ENCODE results near the gene FGL2. TPM values are rescaled to one million over a fixed set of nuclear protein-coding genes. Genes with fewer than 3 reads are reported as not detected.

The FGL2 gene, protein sequence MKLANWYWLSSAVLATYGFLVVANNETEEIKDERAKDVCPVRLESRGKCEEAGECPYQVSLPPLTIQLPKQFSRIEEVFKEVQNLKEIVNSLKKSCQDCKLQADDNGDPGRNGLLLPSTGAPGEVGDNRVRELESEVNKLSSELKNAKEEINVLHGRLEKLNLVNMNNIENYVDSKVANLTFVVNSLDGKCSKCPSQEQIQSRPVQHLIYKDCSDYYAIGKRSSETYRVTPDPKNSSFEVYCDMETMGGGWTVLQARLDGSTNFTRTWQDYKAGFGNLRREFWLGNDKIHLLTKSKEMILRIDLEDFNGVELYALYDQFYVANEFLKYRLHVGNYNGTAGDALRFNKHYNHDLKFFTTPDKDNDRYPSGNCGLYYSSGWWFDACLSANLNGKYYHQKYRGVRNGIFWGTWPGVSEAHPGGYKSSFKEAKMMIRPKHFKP
- polyA plus RNA-seq (ENCODE audit: low read depth in 6 of 6) = 1 to 10 TPM; 1.7 to 6.9 (median 4.6) TPM

DNA sequence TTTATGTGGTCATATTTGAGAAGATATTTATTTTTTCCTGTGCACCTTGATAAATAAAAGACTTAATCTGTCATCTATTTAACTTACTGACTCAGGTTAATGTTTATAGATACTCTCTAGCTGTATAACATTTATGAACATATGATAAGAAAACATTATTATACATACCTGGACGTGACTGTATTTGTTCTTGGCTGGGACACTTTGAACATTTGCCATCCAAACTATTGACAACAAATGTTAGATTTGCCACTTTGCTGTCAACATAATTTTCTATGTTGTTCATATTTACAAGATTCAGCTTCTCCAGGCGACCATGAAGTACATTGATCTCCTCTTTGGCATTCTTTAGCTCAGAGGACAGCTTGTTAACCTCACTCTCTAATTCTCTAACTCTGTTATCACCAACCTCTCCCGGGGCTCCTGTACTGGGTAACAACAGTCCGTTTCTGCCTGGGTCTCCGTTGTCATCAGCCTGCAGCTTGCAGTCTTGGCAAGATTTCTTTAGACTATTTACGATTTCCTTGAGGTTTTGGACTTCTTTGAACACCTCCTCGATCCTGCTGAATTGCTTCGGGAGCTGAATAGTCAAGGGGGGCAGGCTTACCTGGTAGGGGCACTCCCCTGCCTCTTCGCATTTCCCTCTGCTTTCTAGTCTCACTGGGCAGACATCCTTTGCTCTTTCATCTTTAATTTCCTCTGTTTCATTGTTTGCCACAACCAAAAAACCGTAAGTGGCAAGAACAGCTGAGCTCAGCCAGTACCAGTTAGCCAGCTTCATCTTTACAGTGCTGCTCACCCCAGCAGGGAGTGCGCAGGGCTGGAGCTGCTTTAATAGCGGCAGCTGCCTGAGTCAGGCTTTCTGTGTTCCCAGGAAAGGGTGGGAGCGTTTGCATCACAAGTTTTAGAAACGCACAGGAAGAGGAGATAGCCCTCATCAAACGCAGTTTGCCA, at the start of gene FGL2:
FGL2 (minus strand) TSS at position 807 of the 954 bp plus-strand sequence; CDS start at position 781, 26 bp downstream.
- Mint-ChIP-seq H3K4me1 (peaks cover 30 to 50% (median 31%) of the 10 kb centered on the region in 3 donors), H3K4me3 (peak within 1 kb of the TSS; percentile 84 to 97 (median 94)), H3K27ac (peak within 1 kb of the TSS; percentile 90 to 97 (median 93)), H3K9me3 (no peaks in the 10 kb centered on the region), H3K36me3 (no peaks in the 10 kb centered on the region), H3K27me3 (no peaks in the 10 kb centered on the region)
- ATAC-seq (ENCODE audit: low read depth in 2 of 2) (peak; percentile 44 to 51), DNase-seq (peak; percentile 6)

DNA sequence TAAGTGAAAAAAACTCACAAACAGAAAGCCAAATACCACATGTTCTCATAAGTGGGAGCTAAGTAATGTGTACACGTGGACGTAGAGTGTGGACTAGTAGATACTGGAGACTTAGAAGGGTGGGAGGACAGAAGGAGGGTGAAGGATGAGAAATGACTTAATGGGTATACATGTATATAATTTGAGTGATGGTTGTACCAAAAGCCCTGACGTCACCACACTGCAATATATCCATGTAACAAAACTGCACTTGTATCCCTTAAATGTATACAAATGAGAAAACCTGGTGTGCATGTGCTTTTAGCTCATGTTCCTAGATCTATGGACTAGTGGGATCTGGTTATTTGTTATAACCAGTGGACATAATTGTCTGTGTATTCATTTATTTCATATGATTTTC, 48.5 kb upstream of the FGL2 start:
- Mint-ChIP-seq H3K36me3 (no peaks in the 10 kb centered on the region), H3K4me1 (no peaks in the 10 kb centered on the region)

DNA sequence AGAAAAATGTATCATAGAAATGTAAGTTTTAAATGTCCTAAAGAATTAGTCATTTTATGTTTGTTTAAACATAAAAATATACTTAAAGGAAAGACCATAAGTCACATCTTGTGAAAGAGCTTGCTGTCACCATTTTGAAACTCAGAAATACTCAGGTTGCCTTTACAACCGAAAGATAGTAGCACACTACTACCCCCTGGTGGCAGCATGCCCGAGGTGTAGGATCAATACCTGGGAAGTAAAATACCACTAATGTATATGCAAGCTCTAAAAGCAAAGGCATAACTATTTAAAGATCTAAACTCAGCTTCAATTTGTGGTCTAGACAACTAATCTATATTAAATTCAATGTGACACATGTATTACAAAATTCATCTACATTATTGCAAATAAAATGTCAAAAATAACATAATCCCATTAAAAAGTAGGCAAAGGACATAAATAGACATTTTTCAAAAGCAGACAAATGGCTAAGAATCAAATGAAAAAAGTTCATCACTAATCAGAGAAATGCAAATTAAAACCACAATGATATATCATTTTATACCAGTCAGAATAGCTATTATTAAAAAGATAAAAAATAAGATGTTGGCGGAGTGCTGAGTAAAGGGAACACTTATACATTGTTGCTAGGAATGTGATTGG, 47.7 kb upstream of the FGL2 start:
- DNase-seq = peak; percentile 77
- Mint-ChIP-seq H3K27ac (no peak overlapping the region), H3K36me3 (no peaks in the 10 kb centered on the region), H3K9me3 (no peaks in the 10 kb centered on the region), H3K4me3 (no peak overlapping the region), H3K27me3 (no peaks in the 10 kb centered on the region), H3K4me1 (no peaks in the 10 kb centered on the region)
- peak; percentile 97 to 99 for ATAC-seq (ENCODE audit: low read depth in 2 of 2)

More for the DNA sequence above, 48.5 kb upstream of the FGL2 start:
- no peaks in the 10 kb centered on the region for H3K9me3 Mint-ChIP-seq
- DNase-seq = no peak
- H3K27ac Mint-ChIP-seq = peak overlapping the region in 1 of 6 donors; percentile 89
- H3K4me3 Mint-ChIP-seq = no peak overlapping the region
- H3K27me3 Mint-ChIP-seq = no peaks in the 10 kb centered on the region
- ATAC-seq (ENCODE audit: low read depth in 2 of 2) = no peak

DNA sequence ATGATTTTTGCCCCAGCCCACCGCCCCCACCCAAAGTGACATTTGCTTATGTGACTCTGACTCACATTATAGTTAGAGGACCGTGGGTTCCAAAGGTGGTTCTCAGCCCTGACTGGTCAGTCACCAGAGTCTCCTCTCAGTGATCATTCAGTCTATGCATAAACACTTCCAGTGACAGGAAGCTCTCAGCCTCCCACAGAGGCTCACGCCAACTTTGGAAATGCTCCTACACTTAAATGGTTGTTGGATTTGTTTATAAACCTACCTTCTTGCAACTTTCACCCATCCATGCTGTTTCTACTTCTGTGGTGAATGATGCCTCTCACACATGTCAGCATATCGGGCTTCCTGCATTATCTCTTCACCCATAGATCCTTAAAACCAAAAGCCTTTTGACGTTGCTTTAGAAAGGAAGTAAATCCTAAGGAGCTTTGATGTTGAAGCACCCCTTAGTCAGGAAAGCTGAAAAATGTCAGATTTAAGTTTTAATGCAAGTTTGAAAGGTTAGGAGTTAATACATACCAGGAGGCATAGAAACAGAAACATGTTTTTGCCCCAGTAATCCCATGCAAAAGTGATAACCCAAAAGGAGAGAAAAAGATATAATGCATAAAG, 46.5 kb upstream of the FGL2 start:
- H3K27ac Mint-ChIP-seq = no peak overlapping the region
- DNase-seq (no peak), ATAC-seq (ENCODE audit: low read depth in 2 of 2) (no peak)
- H3K36me3 Mint-ChIP-seq = peaks cover 0 to 5% of the 10 kb centered on the region in 2 donors
- no peak overlapping the region for H3K4me3 Mint-ChIP-seq
- no peaks in the 10 kb centered on the region for H3K9me3 Mint-ChIP-seq
- no peaks in the 10 kb centered on the region for H3K4me1 Mint-ChIP-seq
- no peaks in the 10 kb centered on the region for H3K27me3 Mint-ChIP-seq

DNA sequence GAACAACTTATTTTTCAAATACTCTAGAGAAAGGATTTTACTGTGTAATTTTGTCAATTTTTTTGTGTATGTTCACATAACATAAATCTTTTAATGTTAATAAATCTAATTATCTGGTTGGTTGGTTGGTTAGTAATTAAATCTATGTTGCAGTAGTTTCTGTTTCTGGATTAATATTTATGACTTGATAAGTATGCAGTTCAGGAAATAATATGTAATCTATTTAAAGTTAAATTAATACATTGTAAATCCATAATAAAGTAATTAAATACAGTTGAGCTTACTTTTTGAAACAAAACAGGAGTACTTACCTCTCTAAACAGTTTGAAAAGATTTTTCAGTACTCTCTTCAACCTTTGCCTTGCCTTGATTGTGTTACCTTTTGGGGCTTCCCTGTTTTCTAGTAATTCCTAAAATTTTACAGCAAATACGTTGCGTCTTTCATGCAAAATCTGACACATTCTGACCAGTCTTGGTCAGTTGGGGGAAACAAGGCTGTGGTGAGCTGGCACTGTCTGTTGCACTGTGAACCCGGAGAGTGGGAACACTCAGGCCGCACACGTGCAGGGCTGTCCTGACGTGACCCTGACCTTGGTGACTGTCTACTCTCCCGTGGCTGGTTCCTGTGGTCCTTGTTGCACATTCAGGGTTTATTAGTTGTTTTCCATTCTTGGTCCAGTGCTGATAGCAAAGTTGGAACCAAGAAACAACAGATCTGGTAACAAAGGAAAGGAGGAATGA, 45.6 kb upstream of the FGL2 start:
- Mint-ChIP-seq H3K9me3 (no peaks in the 10 kb centered on the region), H3K27me3 (no peaks in the 10 kb centered on the region), H3K27ac (peak overlapping the region in 1 of 6 donors; percentile 42), H3K4me1 (no peaks in the 10 kb centered on the region), H3K36me3 (peaks cover 0 to 5% of the 10 kb centered on the region in 2 donors), H3K4me3 (no peak overlapping the region)
- ATAC-seq (ENCODE audit: low read depth in 2 of 2) = no peak
- DNase-seq = no peak

DNA sequence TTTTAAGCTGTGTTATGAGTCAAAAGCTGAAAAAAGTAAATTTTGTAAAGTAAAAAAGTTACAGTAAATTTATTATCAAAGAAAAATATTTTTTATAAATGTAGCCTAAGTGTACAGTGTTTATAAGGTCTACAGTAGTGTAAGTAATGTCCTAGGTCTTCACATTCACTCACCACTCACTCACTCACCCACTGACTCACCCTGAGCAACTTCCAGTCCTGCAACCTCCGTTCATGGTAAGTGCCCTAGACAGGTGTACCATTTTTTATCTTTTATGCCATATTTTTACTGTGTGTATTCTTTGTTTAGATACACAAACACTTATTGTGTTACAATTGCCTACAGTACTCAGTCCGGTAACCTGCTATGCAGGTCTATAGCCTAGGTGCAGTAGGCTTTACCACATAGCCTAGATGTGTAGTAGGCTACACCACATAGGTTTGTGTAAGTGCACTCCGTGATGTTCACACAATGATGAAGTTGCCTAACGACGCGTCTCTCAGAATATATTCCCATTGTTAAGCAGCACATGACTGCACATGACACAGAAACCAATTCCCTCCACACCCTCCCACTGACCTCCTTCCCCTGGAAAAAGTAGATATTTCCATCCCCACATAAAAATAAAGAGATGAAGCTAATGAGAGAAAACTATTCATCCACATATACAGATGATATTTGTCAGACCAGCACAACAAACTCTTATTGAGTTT, 44.8 kb upstream of the FGL2 start:
- Mint-ChIP-seq H3K27ac (no peak overlapping the region), H3K9me3 (no peaks in the 10 kb centered on the region), H3K4me1 (peaks cover 3 to 4% (median 3%) of the 10 kb centered on the region in 3 donors)

DNA sequence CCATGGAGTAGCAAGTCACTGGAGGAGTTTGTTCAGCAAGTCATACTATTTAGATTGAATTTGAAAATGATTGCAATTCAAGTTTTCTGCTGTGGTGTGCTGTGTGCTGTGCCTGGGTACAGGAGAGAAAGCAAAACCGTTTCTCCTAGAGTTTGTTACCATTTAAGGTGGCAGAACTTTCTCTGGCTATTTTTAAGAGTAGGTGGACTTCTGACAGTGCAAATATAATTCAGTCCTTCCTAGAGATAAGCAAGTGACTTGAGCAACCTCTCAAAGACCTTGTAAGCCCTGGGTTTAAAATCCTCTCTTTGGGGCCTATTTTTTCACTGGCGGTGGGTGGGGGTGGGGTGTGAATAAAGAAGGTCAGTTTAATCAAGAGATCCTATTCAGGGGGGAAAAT, 42.9 kb upstream of the FGL2 start:
- H3K36me3 Mint-ChIP-seq = peaks cover 0 to 5% of the 10 kb centered on the region in 2 donors
- DNase-seq (no peak), ATAC-seq (ENCODE audit: low read depth in 2 of 2) (no peak)
- no peak overlapping the region for H3K4me3 Mint-ChIP-seq
- H3K4me1 Mint-ChIP-seq = peaks cover 11 to 15% (median 13%) of the 10 kb centered on the region in 3 donors
- no peak overlapping the region for H3K27ac Mint-ChIP-seq
- no peaks in the 10 kb centered on the region for H3K27me3 Mint-ChIP-seq
- peaks cover 0 to 4% (median 0%) of the 10 kb centered on the region in 7 donors for H3K9me3 Mint-ChIP-seq

More for the DNA sequence above, 44.8 kb upstream of the FGL2 start:
- H3K36me3 Mint-ChIP-seq = peaks cover 0 to 5% of the 10 kb centered on the region in 2 donors
- ATAC-seq (ENCODE audit: low read depth in 2 of 2) (no peak), DNase-seq (no peak)
- no peak overlapping the region for H3K4me3 Mint-ChIP-seq
- H3K27me3 Mint-ChIP-seq = no peaks in the 10 kb centered on the region

DNA sequence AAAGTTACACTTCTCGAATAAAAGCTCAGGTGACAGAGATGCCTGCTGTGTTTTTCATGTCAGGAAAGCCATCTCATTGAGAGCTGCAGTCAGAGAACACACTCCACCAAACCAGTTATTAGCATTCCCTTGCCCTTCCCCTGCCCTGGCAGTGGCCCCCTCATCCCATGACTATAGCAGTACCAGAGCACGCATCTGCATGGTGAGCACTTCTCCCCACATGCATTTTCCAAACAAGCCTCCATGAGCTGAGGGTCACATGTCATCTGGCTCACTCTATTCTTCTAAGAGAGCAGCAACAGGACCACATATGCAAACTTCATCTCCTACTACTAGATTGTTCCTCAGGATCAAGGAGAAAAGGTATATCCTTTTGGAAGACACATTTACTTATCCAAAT, 42.4 kb upstream of the FGL2 start:
- Mint-ChIP-seq H3K4me3 (no peak overlapping the region), H3K27me3 (no peaks in the 10 kb centered on the region), H3K4me1 (peaks cover 11 to 15% (median 13%) of the 10 kb centered on the region in 3 donors), H3K36me3 (peaks cover 0 to 5% of the 10 kb centered on the region in 2 donors), H3K9me3 (peaks cover 0 to 4% (median 0%) of the 10 kb centered on the region in 7 donors), H3K27ac (peak overlapping the region in 2 of 6 donors; percentile 89)
- ATAC-seq (ENCODE audit: low read depth in 2 of 2) = no peak
- DNase-seq = no peak

DNA sequence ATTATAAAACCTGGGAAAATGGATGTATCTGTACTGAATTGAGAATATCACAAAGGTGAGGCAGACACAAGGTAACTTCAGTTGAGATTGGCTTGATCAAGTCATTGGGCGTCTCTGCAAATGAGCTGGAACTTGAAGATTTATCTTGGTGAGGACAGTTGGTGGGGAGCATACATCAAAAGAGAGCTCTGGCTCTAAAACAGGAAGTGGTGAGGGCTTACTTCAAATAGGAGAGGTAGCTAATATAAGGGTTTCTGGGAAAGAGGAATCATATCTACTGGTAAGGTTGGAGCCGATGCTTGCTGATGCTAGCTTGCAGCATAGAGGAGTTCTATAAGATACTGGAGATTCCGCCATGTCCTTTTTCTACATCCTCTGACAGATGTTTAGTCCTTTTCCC, 39.9 kb upstream of the FGL2 start:
- peaks cover 0 to 4% (median 0%) of the 10 kb centered on the region in 7 donors for H3K9me3 Mint-ChIP-seq
- peaks cover 0 to 5% of the 10 kb centered on the region in 2 donors for H3K36me3 Mint-ChIP-seq
- H3K4me3 Mint-ChIP-seq = no peak overlapping the region
- H3K27ac Mint-ChIP-seq = no peak overlapping the region
- H3K4me1 Mint-ChIP-seq = peaks cover 11 to 15% (median 13%) of the 10 kb centered on the region in 3 donors
- DNase-seq (no peak), ATAC-seq (ENCODE audit: low read depth in 2 of 2) (no peak)
- no peaks in the 10 kb centered on the region for H3K27me3 Mint-ChIP-seq

DNA sequence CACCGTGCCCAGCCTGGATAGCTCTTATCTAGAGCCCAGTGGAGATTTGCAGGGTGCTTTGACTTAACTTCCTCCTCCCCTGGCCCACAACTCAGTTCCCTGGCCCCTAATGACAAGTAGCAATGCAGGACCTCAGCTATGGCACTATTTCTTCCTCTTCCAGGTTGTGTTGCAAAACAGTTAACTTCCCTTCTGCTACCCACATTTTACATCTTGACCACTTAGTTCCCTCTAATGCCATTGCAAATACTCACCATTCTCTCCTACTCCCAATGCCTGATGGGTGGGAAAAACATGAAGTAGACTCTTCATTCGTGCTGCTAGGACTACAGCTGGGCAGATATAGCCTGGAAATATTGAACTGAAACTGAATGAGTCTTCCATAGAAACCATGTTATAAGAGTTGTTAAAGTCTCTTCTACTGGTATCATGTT, 39.1 kb upstream of the FGL2 start:
- H3K9me3 Mint-ChIP-seq = peaks cover 0 to 4% (median 0%) of the 10 kb centered on the region in 7 donors
- H3K27me3 Mint-ChIP-seq = no peaks in the 10 kb centered on the region
- peaks cover 11 to 15% (median 13%) of the 10 kb centered on the region in 3 donors for H3K4me1 Mint-ChIP-seq
- H3K36me3 Mint-ChIP-seq = peaks cover 0 to 5% of the 10 kb centered on the region in 2 donors
- no peak overlapping the region for H3K4me3 Mint-ChIP-seq
- ATAC-seq (ENCODE audit: low read depth in 2 of 2) (peak in 1 of 2 donors; percentile 33), DNase-seq (no peak)
- H3K27ac Mint-ChIP-seq = no peak overlapping the region

DNA sequence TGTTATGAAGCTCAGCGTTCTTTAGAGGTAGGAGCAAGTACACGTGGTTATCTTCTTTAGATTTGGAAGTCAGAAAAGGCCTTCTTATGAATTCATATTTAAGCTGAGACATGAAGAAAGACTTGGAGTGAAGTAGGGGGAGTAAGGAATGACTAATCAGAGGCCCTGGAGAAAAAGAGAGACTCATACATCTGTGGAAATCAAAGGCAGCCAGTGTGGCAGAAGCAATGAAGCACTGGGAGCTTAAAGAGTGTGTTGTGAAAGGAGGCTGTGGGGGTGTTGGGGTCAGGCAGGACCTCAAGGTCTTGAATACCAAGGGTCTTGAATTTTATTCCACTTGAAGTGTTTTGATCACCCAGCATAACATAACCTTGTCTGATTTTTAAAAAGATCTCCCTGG, 35.7 kb upstream of the FGL2 start:
- peaks cover 7 to 22% (median 15%) of the 10 kb centered on the region in 7 donors for H3K9me3 Mint-ChIP-seq
- DNase-seq = no peak
- no peaks in the 10 kb centered on the region for H3K27me3 Mint-ChIP-seq
- no peak overlapping the region for H3K27ac Mint-ChIP-seq
- peaks cover 11 to 15% (median 13%) of the 10 kb centered on the region in 3 donors for H3K4me1 Mint-ChIP-seq
- ATAC-seq (ENCODE audit: low read depth in 2 of 2) = no peak
- peaks cover 9 to 12% of the 10 kb centered on the region in 2 donors for H3K36me3 Mint-ChIP-seq
- peak overlapping the region in 1 of 8 donors; percentile 21 for H3K4me3 Mint-ChIP-seq
